Esophagus muscularis mucosa (tissue), 4 donors: ENCODE data around the gene ROMO1. TPM values are rescaled to one million over a fixed set of nuclear protein-coding genes. Genes with fewer than 3 reads are reported as not detected.

ENCODE experiments used
- DNase-seq: peaks from one replicate; pipeline ENCODE4 v3.0.0-alpha.2; 2017; ENCODE audit errors: extremely low spot score
- H3K27ac ChIP-seq, 4 donors: fragments of 200-600 bp; sonication (generic); replicated peaks in 1 of 4; 1 replicate in 3 of 4; 2 replicates in 1 of 4; pipeline ENCODE4 v1.5.1; 2016 to 2019; ENCODE audit warnings: mild to moderate bottlenecking in 1 of 4
- H3K27me3 ChIP-seq, 4 donors: fragments of 200-600 bp; sonication (generic); one replicate each; pipeline versions ENCODE4 v1.5.1 to v1.6.0; 2016 to 2019
- H3K36me3 ChIP-seq, 4 donors: fragments of 200-600 bp; sonication (generic); one replicate each; pipeline ENCODE4 v1.5.1; 2016 to 2019
- H3K4me1 ChIP-seq, 4 donors: fragments of 200-600 bp; sonication (generic); one replicate each; pipeline ENCODE4 v1.5.1; 2016 to 2019
- H3K4me3 ChIP-seq, 4 donors: fragments of 200-600 bp; sonication (generic); 1 replicate in 2 of 4; 2 replicates in 2 of 4; pipeline ENCODE4 v1.5.1; 2016 to 2019; ENCODE audit warnings: mild to moderate bottlenecking in 4 of 4, moderate library complexity in 1 of 4
- H3K9me3 ChIP-seq, 4 donors: fragments of 200-600 bp; sonication (generic); 1 replicate in 3 of 4; 2 replicates in 1 of 4; pipeline ENCODE4 v1.5.1; 2016 to 2019
- CTCF ChIP-seq, 3 experiments: fragments of 200-600 bp in 2 of 3; fragments of 450-650 bp in 1 of 3; sonication (generic) in 2 of 3; IDR thresholded peaks; one replicate each; pipeline ENCODE4 v1.5.1; 2017 to 2019; ENCODE audit warnings: antibody characterized with exemption in 3 of 3, mild to moderate bottlenecking in 2 of 3, moderate library complexity in 1 of 3
- EP300 ChIP-seq: sonication (generic); formaldehyde crosslinking; IDR thresholded peaks from one replicate; pipeline ENCODE4 v1.6.1; 2017; ENCODE audit warnings: antibody characterized with exemption
- POLR2A ChIP-seq: fragments of 450-650 bp; IDR thresholded peaks from one replicate; pipeline ENCODE4 v1.6.1; 2017; ENCODE audit warnings: antibody characterized with exemption, moderate library complexity, mild to moderate bottlenecking, low read depth
- POLR2AphosphoS5 ChIP-seq, 2 donors: sonication (generic); formaldehyde crosslinking; IDR thresholded peaks; one replicate each; pipeline ENCODE4 v1.6.1; 2017; ENCODE audit warnings: antibody characterized with exemption in 2 of 2
- WGBS: methylation state at CpG from one replicate; pipeline ENCODE4 v1.1.5; 2018; 5-methylcytosine and 5-hydroxymethylcytosine counted together
- intact Hi-C: fragments of 100-400 bp; cut with DNase I; formaldehyde crosslinking; loops from one replicate; pipeline ENCODE4 v1.15.1; 2023
- total RNA-seq, 4 donors: library from RNA; depleted of rRNA; stranded (reverse); fragments of >200 nt; gene quantifications; one replicate each; pipeline versions ENCODE4 v1.1.0 to v1.2.1, GENCODE V29; 2016

The ROMO1 gene
- total RNA-seq, 4 donors from 2014 or later, result 159 to 360 (median 263) TPM

GRCh38 chr20:35660122-35660937 lies 38.9 kb upstream of the ROMO1 start:
- Histone ChIP-seq H3K27ac (no peak overlapping the region), H3K4me1 (peaks cover 58 to 82% (median 80%) of the 10 kb centered on the region in 4 donors), H3K27me3 (no peaks in the 10 kb centered on the region), H3K36me3 (no peaks in the 10 kb centered on the region), H3K9me3 (no peaks in the 10 kb centered on the region), H3K4me3 (no peak overlapping the region)
- peak; percentile 66 for DNase-seq
- intact Hi-C loops, result loop anchor here (5.0 kb wide), 1 partner anchor 43 kb away; the partner anchor contains the start of gene SPAG4
- 93% methylated on average over 10 of the region's 10 CpGs for WGBS
- TF ChIP-seq POLR2AphosphoS5 (IDR thresholded peaks at IDR 0.05) (no peak), EP300 (no peak), POLR2A (no peak), CTCF (IDR thresholded peaks at IDR 0.05) (no peak)

- intact Hi-C loops, result loop anchor here (5.0 kb wide), 1 partner anchor 44 kb away; the partner anchor contains the start of gene SPAG4
- H3K4me1 ChIP-seq, result peaks cover 58 to 83% (median 77%) of the 10 kb centered on the region in 4 donors
- TF ChIP-seq EP300 (no peak), POLR2AphosphoS5 (IDR thresholded peaks at IDR 0.05) (no peak), POLR2A (no peak), CTCF (IDR thresholded peaks at IDR 0.05) (no peak)
- no peaks in the 10 kb centered on the region for H3K27me3 ChIP-seq
- H3K4me3 ChIP-seq, result peak overlapping the region in 1 of 4 donors; percentile 88
- no peaks in the 10 kb centered on the region for H3K9me3 ChIP-seq
- peak overlapping the region in 2 of 4 donors; percentile 33 to 96 for H3K27ac ChIP-seq
- WGBS, result 91% methylated on average over 2 of the region's 2 CpGs
- no peak for DNase-seq
- no peaks in the 10 kb centered on the region for H3K36me3 ChIP-seq
These were observed 38.2 kb upstream of the ROMO1 start for GRCh38 chr20:35661053-35661452.

GRCh38 chr20:35661908-35662307 lies 37.3 kb upstream of the ROMO1 start:
- no peaks in the 10 kb centered on the region for H3K9me3 ChIP-seq
- DNase-seq, result no peak
- no peaks in the 10 kb centered on the region for H3K36me3 ChIP-seq
- WGBS, result 35% methylated on average over 3 of the region's 3 CpGs
- TF ChIP-seq EP300 (no peak), POLR2AphosphoS5 (IDR thresholded peaks at IDR 0.05) (no peak), CTCF (IDR thresholded peaks at IDR 0.05) (no peak), POLR2A (no peak)
- H3K4me1 ChIP-seq, result peaks cover 53 to 77% (median 69%) of the 10 kb centered on the region in 4 donors
- intact Hi-C loops, result loop anchor here (5.0 kb wide), 1 partner anchor 45 kb away; the partner anchor contains the start of gene SPAG4
- H3K4me3 ChIP-seq, result peak overlapping the region; percentile 71 to 88 (median 78)
- peak overlapping the region in 2 of 4 donors; percentile 33 to 96 for H3K27ac ChIP-seq
- no peaks in the 10 kb centered on the region for H3K27me3 ChIP-seq

DNA sequence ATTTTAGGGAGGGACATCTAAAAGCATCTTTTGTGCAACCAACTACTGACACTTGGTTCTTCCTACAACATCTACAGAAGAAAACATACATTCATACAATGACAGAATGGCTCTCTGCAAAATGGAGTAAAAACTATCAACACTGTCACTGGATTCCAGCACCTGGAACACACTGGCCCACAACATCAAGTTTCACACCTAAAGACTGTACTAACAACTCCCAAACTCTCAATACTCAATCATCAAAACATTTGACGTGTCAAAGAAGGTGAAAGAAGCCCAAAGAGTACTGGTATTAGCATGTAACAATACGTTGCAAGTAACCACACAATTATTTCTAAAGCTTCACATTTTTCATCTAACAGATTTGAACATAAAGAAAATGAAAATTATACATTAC lies 36.7 kb upstream of the ROMO1 start:
- DNase-seq, result peak; percentile 62
- TF ChIP-seq CTCF (IDR thresholded peaks at IDR 0.05) (no peak), POLR2A (no peak), EP300 (no peak), POLR2AphosphoS5 (IDR thresholded peaks at IDR 0.05) (no peak)
- Histone ChIP-seq H3K27me3 (no peaks in the 10 kb centered on the region), H3K27ac (peak overlapping the region in 2 of 4 donors; percentile 17 to 96), H3K4me1 (peaks cover 48 to 70% (median 62%) of the 10 kb centered on the region in 4 donors), H3K9me3 (no peaks in the 10 kb centered on the region), H3K36me3 (peaks cover 0 to 2% (median 0%) of the 10 kb centered on the region in 4 donors), H3K4me3 (peak overlapping the region; percentile 71 to 88 (median 78))
- 20% methylated on average over 2 of the region's 2 CpGs for WGBS
- intact Hi-C loops, result loop anchor here (5.0 kb wide), 1 partner anchor 45 kb away; the partner anchor contains the start of gene SPAG4
